Measurements from ENCODE around the gene TAF1C. TPM values are rescaled to one million over a fixed set of nuclear protein-coding genes. Genes with fewer than 3 reads are reported as not detected.

TAF1C gene
- total and polyA plus RNA-seq, 3 donors from 2014 or later = 42.1 to 101 (median 101) TPM

- Histone ChIP-seq H3K27me3 (no peaks in the 10 kb centered on the region), H3K27ac (no peak overlapping the region), H3K4me3 (no peak overlapping the region), H3K36me3 (ENCODE audit: low read depth, missing control alignments) (no peaks in the 10 kb centered on the region), H3K4me1 (peaks cover 32% of the 10 kb centered on the region), H3K9me3 (no peaks in the 10 kb centered on the region)
- no peak for TF ChIP-seq POLR2A (IDR thresholded peaks at IDR 0.05)
- no peak for TF ChIP-seq CTCF (IDR thresholded peaks at IDR 0.05)
- WGBS, 2 donors = 95 to 96% methylated on average over 26 of the region's 26 CpGs
- no peak for DNase-seq
- intact Hi-C loops (cut with DNase I; ENCODE audit: low total_unique reads) = loop anchor here (10.0 kb wide), 1 partner anchor 218 kb away; the partner anchor contains the start of gene NECAB2
These were observed 3.9 kb downstream of the TAF1C start for GRCh38 chr16:84182680-84183571.

- Histone ChIP-seq H3K4me1 (peaks cover 40% of the 10 kb centered on the region), H3K4me3 (no peak overlapping the region), H3K27ac (no peak overlapping the region), H3K9me3 (no peaks in the 10 kb centered on the region), H3K36me3 (ENCODE audit: low read depth, missing control alignments) (no peaks in the 10 kb centered on the region), H3K27me3 (no peaks in the 10 kb centered on the region)
- DNase-seq = no peak
- TF ChIP-seq POLR2A (IDR thresholded peaks at IDR 0.05) (no peak), CTCF (IDR thresholded peaks at IDR 0.05) (no peak)
- intact Hi-C loops (cut with DNase I; ENCODE audit: low total_unique reads) = loop anchor here (10.0 kb wide), 1 partner anchor 217 kb away; the partner anchor contains the start of gene NECAB2
- 90 to 97% methylated on average over 12 to 14 of the region's 18 CpGs for WGBS, 2 donors
These were observed 4.8 kb downstream of the TAF1C start for GRCh38 chr16:84182104-84182503.

GRCh38 chr16:84181144-84181915 is 5.5 kb downstream of the TAF1C start:
- DNase-seq = no peak
- Histone ChIP-seq H3K4me3 (no peak overlapping the region), H3K36me3 (ENCODE audit: low read depth, missing control alignments) (no peaks in the 10 kb centered on the region), H3K4me1 (peaks cover 48% of the 10 kb centered on the region), H3K27me3 (no peaks in the 10 kb centered on the region), H3K9me3 (no peaks in the 10 kb centered on the region), H3K27ac (no peak overlapping the region)
- TF ChIP-seq POLR2A (IDR thresholded peaks at IDR 0.05) (no peak), CTCF (IDR thresholded peaks at IDR 0.05) (no peak)
- intact Hi-C loops (cut with DNase I; ENCODE audit: low total_unique reads) = loop anchor here (10.0 kb wide), 1 partner anchor 217 kb away; the partner anchor contains the start of gene NECAB2
- WGBS, 2 donors = 92 to 95% methylated on average over 8 to 41 of the region's 41 CpGs

GRCh38 chr16:84180519-84181140 is 6.2 kb downstream of the TAF1C start:
- Histone ChIP-seq H3K36me3 (ENCODE audit: low read depth, missing control alignments) (no peaks in the 10 kb centered on the region), H3K27me3 (no peaks in the 10 kb centered on the region), H3K4me3 (no peak overlapping the region), H3K27ac (no peak overlapping the region), H3K4me1 (peaks cover 49% of the 10 kb centered on the region), H3K9me3 (no peaks in the 10 kb centered on the region)
- TF ChIP-seq CTCF (IDR thresholded peaks at IDR 0.05) (no peak), POLR2A (IDR thresholded peaks at IDR 0.05) (no peak)
- WGBS, 2 donors = 85 to 90% methylated on average over 6 to 20 of the region's 21 CpGs
- DNase-seq = no peak
- intact Hi-C loops (cut with DNase I; ENCODE audit: low total_unique reads) = loop anchor here (10.0 kb wide), 1 partner anchor 216 kb away; the partner anchor contains the start of gene NECAB2
